SK-N-MC (cell line): ENCODE results near the gene KRT5.

Source experiments
- EZH2 ChIP-seq: fragments of 200-600 bp; sonication (generic); IDR thresholded peaks from one replicate; pipeline ENCODE4 v1.6.1; 2017; ENCODE audit warnings: antibody characterized with exemption
- POLR2AphosphoS5 ChIP-seq: IDR thresholded peaks from 2 replicates; pipeline ENCODE4 v1.6.1; 2012; ENCODE audit warnings: mild to moderate bottlenecking, low read depth, low read length, borderline replicate concordance

DNA sequence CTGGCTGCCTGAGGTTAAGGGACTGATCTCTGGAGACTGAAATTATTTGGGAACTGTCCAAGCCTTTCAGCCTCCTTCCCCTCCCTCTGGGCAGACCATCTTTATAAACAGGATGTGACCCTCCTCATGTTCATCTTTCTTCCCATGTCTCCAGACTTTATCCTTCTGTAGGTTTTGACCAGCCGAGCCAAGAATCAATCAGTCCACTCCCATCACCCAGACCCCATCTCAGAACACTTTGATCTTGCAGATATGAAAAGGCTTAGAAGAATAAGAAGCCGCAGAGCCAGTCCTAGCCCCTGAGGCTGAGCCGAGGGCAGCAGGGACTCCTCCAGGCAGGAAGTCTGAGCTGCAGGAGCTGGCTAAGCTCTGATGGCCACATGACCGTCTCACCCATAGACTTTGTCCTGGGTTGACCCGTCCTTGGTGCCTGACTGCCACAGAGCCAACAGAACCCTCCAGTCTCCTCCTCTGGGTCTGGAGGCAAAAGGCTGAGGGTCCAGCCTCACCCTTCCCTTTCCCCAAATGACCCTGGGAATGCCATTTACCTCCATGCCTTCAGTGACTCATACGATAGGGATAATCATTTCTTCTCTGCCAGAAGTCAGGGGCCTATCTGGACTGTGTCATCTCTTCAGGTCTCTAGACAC is 31.1 kb upstream of the KRT5 start:
- no peak for TF ChIP-seq POLR2AphosphoS5
- TF ChIP-seq EZH2 = no peak
